HL-60 (cell line): ENCODE measurements around the gene RIPOR2.

Experiments used
- DNase-seq, 2 experiments: peaks; one replicate each; pipeline ENCODE4 v3.0.0-alpha.2; 2010 to 2020; ENCODE audit warnings: low read depth in 1 of 2, low spot score in 1 of 2
- H3K27ac ChIP-seq: fragments of 250-450 bp; sonication (Bioruptor Pico); replicated peaks from 2 replicates; pipeline ENCODE4 v1.5.1; 2020; ENCODE audit warnings: mild to moderate bottlenecking, moderate library complexity
- H3K27me3 ChIP-seq: fragments of 250-450 bp; sonication (Bioruptor Pico); 2 replicates; pipeline ENCODE4 v1.5.1; 2021; ENCODE audit warnings: mild to moderate bottlenecking, moderate library complexity; ENCODE audit not compliant: insufficient read depth, poor library complexity, severe bottlenecking
- H3K4me3 ChIP-seq: replicated peaks from 2 replicates; pipeline ENCODE4 v1.5.1; 2011; ENCODE audit warnings: mild to moderate bottlenecking, control low read depth, low read length; ENCODE audit not compliant: insufficient read depth
- CTCF ChIP-seq: IDR thresholded peaks from one replicate; pipeline ENCODE4 v1.5.1; 2011; ENCODE audit warnings: low read length, control low read depth, inconsistent platforms; ENCODE audit not compliant: insufficient read depth
- GABPA ChIP-seq: IDR thresholded peaks from 2 replicates; pipeline ENCODE4 v1.6.1; 2012; ENCODE audit warnings: low read depth
- POLR2AphosphoS5 ChIP-seq: IDR thresholded peaks from 2 replicates; pipeline ENCODE4 v1.6.1; 2012; ENCODE audit warnings: low read depth
- REST ChIP-seq: IDR thresholded peaks from 2 replicates; pipeline ENCODE4 v1.6.1; 2012; ENCODE audit warnings: low read depth; ENCODE audit not compliant: insufficient replicate concordance
- SPI1 ChIP-seq: IDR thresholded peaks from 2 replicates; pipeline ENCODE4 v1.6.1; 2012; ENCODE audit warnings: low read depth, mild to moderate bottlenecking, borderline replicate concordance

The RIPOR2 gene

GRCh38 chr6:24922814-24923213 lies 12.9 kb downstream of the RIPOR2 start:
- H3K27ac ChIP-seq, result no peak overlapping the region
- no peak overlapping the region for H3K4me3 ChIP-seq

GRCh38 chr6:24922170-24922569 lies 13.6 kb downstream of the RIPOR2 start:
- DNase-seq, result peak in 1 of 2 experiments; percentile 17
- no peak overlapping the region for H3K27ac ChIP-seq

More at GRCh38 chr6:24922814-24923213, 12.9 kb downstream of the RIPOR2 start:
- no peak for TF ChIP-seq REST
- TF ChIP-seq POLR2AphosphoS5, result no peak
- no peak for TF ChIP-seq CTCF
- TF ChIP-seq GABPA, result no peak
- no peak for TF ChIP-seq SPI1
- no peak for DNase-seq
- H3K27me3 ChIP-seq, result no peaks in the 10 kb centered on the region

GRCh38 chr6:24920136-24920535 lies 15.6 kb downstream of the RIPOR2 start:
- TF ChIP-seq REST (no peak), SPI1 (no peak), POLR2AphosphoS5 (no peak), CTCF (no peak), GABPA (no peak)
- no peak overlapping the region for H3K4me3 ChIP-seq
- no peak overlapping the region for H3K27ac ChIP-seq
- no peaks in the 10 kb centered on the region for H3K27me3 ChIP-seq
- no peak for DNase-seq

More at GRCh38 chr6:24922170-24922569, 13.6 kb downstream of the RIPOR2 start:
- no peak overlapping the region for H3K4me3 ChIP-seq
- TF ChIP-seq SPI1 (peak; percentile 22; the same call in 1 of the 2 replicates), POLR2AphosphoS5 (no peak), REST (no peak), CTCF (no peak)
- H3K27me3 ChIP-seq, result no peaks in the 10 kb centered on the region
